Cardiac fibroblast (primary cell): ENCODE data around the gene ATAD2B.
"Not testable (repeated sequence)": the region's sequence is repeated elsewhere in the genome, so short reads cannot be mapped to it uniquely, and the experiment has no call there.

ENCODE experiments used
- DNase-seq, 2 donors: peaks; one replicate each; pipeline versions ENCODE4 v3.0.0 to v3.0.0-alpha.2; 2010; ENCODE audit warnings: low read depth in 2 of 2
- H3K4me3 ChIP-seq, 2 donors: replicated peaks in 1 of 2; 1 replicate in 1 of 2; 2 replicates in 1 of 2; pipeline ENCODE4 v1.5.1; 2011; ENCODE audit warnings: low read depth in 2 of 2, low read length in 2 of 2, mild to moderate bottlenecking in 2 of 2, moderate library complexity in 1 of 2
- TF ChIP-seq, protein P1 (sequence below): IDR thresholded peaks from one replicate; pipeline ENCODE4 v1.5.1; 2011; ENCODE audit warnings: low read depth, mild to moderate bottlenecking, low read length, inconsistent platforms

ATAD2B gene

DNA sequence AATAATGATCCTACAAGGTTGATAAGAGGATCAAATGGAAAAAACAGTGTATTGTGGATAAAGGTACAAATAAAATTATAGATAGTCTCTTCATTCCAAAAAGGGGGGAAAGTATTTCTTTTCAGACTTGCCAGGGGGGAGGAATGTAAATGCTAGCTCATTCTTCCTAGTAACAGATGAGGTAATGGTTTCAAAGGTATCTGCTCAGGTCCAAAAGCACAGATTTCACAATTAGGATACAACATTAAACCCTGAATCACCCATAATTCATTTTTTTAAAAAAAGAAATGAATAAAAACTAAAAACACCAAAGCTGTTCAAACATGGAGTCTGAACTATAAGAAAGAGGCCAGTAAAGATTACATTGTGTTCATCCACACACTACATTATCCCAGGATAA lies 142.0 kb downstream of the ATAD2B start:
- no peak overlapping the region for H3K4me3 ChIP-seq
- TF ChIP-seq, protein P1, sequence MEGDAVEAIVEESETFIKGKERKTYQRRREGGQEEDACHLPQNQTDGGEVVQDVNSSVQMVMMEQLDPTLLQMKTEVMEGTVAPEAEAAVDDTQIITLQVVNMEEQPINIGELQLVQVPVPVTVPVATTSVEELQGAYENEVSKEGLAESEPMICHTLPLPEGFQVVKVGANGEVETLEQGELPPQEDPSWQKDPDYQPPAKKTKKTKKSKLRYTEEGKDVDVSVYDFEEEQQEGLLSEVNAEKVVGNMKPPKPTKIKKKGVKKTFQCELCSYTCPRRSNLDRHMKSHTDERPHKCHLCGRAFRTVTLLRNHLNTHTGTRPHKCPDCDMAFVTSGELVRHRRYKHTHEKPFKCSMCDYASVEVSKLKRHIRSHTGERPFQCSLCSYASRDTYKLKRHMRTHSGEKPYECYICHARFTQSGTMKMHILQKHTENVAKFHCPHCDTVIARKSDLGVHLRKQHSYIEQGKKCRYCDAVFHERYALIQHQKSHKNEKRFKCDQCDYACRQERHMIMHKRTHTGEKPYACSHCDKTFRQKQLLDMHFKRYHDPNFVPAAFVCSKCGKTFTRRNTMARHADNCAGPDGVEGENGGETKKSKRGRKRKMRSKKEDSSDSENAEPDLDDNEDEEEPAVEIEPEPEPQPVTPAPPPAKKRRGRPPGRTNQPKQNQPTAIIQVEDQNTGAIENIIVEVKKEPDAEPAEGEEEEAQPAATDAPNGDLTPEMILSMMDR: no peak
- DNase-seq: no peak

DNA sequence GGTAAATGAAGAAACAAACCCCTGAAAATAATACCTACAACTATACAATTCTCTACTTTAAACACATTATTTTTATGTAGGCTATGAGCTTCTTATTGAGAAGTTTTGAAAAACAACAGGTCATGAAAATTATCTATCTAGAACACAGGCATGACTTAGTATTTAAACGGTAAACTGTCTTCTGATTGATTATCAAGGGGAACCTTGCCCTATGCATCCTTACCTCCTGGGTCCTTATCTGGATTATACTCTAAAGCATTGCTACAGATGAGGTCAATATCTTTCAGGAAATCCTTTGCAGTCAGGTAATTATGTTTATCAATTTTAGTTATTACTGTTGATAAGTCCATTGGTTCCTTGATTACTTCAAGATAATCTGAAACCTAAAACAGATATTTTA lies 144.3 kb downstream of the ATAD2B start:
- DNase-seq: no peak
- TF ChIP-seq, protein P1: no peak

DNA sequence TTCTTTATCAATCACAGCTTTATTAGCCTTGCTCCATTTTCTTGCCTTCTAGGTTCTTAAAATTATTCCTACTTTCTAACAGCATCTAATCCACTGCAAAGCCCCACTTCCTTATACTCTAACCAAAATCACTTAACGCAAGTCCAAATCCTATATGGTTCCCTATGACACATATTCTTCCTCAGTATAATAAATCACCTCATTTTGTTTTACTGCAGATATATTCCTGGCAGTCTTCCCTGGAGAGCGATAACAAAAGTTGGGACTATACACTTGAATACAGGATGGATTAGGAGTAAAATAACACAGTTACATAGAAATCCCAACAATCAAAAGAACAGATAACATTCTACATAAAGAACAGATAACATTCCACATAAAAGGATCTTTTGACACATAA lies 144.8 kb downstream of the ATAD2B start:
- TF ChIP-seq, protein P1: no peak
- H3K4me3 ChIP-seq: no peak overlapping the region
- DNase-seq: no peak

More for the DNA sequence above, 144.3 kb downstream of the ATAD2B start:
- no peak overlapping the region for H3K4me3 ChIP-seq

DNA sequence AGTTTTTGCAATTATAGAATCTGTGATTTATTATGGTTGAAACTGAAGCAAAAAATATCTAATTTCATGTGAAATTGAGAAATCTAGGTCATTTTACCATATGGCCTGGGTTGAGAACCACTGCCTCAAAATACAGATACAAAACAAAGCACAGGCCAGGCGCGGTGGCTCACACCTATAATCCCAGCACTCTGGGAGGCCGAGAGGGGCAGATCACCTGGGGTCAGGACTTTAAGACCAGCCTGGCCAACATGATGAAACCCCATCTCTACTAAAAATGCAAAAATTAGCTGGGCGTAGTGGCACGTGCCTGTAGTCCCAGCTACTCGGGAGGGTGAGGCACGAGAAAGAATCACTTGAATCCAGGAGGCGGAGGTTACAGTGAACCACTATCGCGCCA lies 146.5 kb downstream of the ATAD2B start:
- DNase-seq, H3K4me3 ChIP-seq: not testable (repeated sequence)

DNA sequence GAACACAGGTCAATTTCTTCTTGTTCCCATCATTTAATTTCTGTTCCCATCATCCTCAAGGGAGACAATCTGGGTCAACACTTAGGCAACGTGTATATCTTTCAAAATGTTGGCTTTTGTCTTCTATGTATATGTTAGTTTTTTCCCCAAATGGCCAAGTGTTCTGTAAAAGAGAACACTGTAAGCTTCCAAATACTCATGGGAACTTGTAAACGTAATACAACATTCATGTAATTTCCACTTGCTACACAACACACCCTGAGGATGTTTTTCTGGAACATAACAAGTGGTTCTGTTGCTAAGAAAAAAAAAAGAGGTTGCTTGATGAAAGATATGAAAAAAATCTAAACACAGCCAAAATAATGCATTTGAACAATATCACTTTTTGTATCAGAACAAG lies 149.1 kb downstream of the ATAD2B start:
- H3K4me3 ChIP-seq: no peak overlapping the region
- DNase-seq: no peak
- TF ChIP-seq, protein P1: no peak

DNA sequence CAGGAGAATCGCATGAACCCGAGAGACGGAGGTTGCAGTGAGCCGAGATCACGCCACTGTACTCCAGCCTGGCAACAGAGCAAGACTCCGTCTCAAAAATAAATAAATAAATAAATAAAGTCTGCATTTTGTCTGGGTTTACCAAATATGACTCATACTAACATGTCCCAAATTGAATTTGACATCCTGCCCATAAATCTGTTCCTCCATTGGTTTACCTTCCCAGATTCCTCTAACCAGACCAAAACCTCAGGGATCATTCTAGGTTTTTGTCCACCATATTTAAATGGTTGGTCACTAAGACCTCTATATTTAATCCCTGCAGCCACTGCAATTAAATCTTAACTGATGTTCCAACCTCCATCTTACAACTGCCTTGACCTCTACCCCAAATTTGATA lies 150.9 kb downstream of the ATAD2B start:
- DNase-seq: peak in 1 of 2 donors; percentile 18
- H3K4me3 ChIP-seq: no peak overlapping the region
- TF ChIP-seq, protein P1: no peak

DNA sequence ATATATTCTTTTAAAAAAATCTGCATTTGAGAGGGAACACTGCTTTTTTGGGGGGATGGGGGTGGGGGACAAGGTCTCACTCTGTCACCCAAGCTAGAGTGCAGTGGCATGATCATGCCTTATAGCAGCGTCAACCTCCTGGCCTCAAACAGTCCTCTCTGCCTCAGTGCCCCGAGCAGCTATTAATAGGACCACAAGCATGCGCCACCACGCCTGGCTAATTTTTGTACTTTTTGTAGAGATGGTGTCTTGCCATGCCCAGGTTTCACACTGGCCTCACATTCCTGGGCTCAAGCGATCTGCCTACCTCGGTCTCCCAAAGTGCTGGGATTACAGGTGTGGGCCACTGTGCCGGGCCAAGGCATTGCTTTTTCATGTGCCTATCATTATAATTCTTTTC lies 154.2 kb downstream of the ATAD2B start:
- DNase-seq: no peak
- no peak overlapping the region for H3K4me3 ChIP-seq
- TF ChIP-seq, protein P1: no peak
